ENCODE results near the gene BTBD18.

Gene BTBD18

GRCh38 chr11:57764021-57764420 is 12.4 kb upstream of the BTBD18 start:
- H3K4me2 ChIP-seq (ENCODE audit: low read length): peak overlapping the region; percentile 66
- no peak overlapping the region for H2AFZ ChIP-seq
- TF ChIP-seq CTCF (IDR thresholded peaks at IDR 0.05): no peak
- H3K27ac ChIP-seq: peak overlapping the region; percentile 97
- H3K79me2 ChIP-seq: peaks cover 31% of the 10 kb centered on the region
- H3K27me3 ChIP-seq (ENCODE audit: control insufficient read depth, insufficient read depth, low read length): no peaks in the 10 kb centered on the region
- H3K4me3 ChIP-seq (ENCODE audit: low read depth, low read length): peak overlapping the region; percentile 95
- no peak overlapping the region for H3K9ac ChIP-seq
- no peaks in the 10 kb centered on the region for H3K36me3 ChIP-seq (ENCODE audit: control insufficient read depth, insufficient read depth, low read length)
- no peaks in the 10 kb centered on the region for H3K9me3 ChIP-seq (ENCODE audit: control insufficient read depth, low read length)
- H3K4me1 ChIP-seq: peaks cover 9% of the 10 kb centered on the region

GRCh38 chr11:57763568-57763967 is 11.9 kb upstream of the BTBD18 start:
- no peak overlapping the region for H3K9ac ChIP-seq
- H3K4me2 ChIP-seq (ENCODE audit: low read length): peak overlapping the region; percentile 66
- H2AFZ ChIP-seq: no peak overlapping the region
- H3K9me3 ChIP-seq (ENCODE audit: control insufficient read depth, low read length): no peaks in the 10 kb centered on the region
- no peaks in the 10 kb centered on the region for H3K36me3 ChIP-seq (ENCODE audit: control insufficient read depth, insufficient read depth, low read length)
- peaks cover 9% of the 10 kb centered on the region for H3K4me1 ChIP-seq
- H3K4me3 ChIP-seq (ENCODE audit: low read depth, low read length): peak overlapping the region; percentile 95
- peak overlapping the region; percentile 97 for H3K27ac ChIP-seq
- H3K27me3 ChIP-seq (ENCODE audit: control insufficient read depth, insufficient read depth, low read length): no peaks in the 10 kb centered on the region
- peak; percentile 15 for TF ChIP-seq CTCF (IDR thresholded peaks at IDR 0.05)
- H3K79me2 ChIP-seq: peaks cover 29% of the 10 kb centered on the region

GRCh38 chr11:57762235-57762861 is 10.7 kb upstream of the BTBD18 start:
- Histone ChIP-seq H3K4me3 (ENCODE audit: low read depth, low read length) (peak overlapping the region; percentile 95), H3K79me2 (peaks cover 22% of the 10 kb centered on the region), H3K4me1 (peaks cover 9% of the 10 kb centered on the region), H3K27ac (peak overlapping the region; percentile 97), H3K36me3 (ENCODE audit: control insufficient read depth, insufficient read depth, low read length) (no peaks in the 10 kb centered on the region), H3K27me3 (ENCODE audit: control insufficient read depth, insufficient read depth, low read length) (no peaks in the 10 kb centered on the region), H3K9ac (peak overlapping the region; percentile 48), H3K9me3 (ENCODE audit: control insufficient read depth, low read length) (no peaks in the 10 kb centered on the region), H2AFZ (no peak overlapping the region), H3K4me2 (ENCODE audit: low read length) (peak overlapping the region; percentile 66)
- TF ChIP-seq CTCF (IDR thresholded peaks at IDR 0.05): no peak

- Histone ChIP-seq H3K4me2 (ENCODE audit: low read length) (peak within 1 kb of the TSS; percentile 78), H3K4me3 (ENCODE audit: low read depth, low read length) (peak within 1 kb of the TSS; percentile 95), H3K9me3 (ENCODE audit: control insufficient read depth, low read length) (no peaks in the 10 kb centered on the region), H2AFZ (peak within 1 kb of the TSS; percentile 89), H3K79me2 (peaks cover 14% of the 10 kb centered on the region), H3K27me3 (ENCODE audit: control insufficient read depth, insufficient read depth, low read length) (no peaks in the 10 kb centered on the region), H3K27ac (peak within 1 kb of the TSS; percentile 97), H3K9ac (peak within 1 kb of the TSS; percentile 48), H3K36me3 (ENCODE audit: control insufficient read depth, insufficient read depth, low read length) (no peaks in the 10 kb centered on the region), H3K4me1 (peaks cover 6% of the 10 kb centered on the region)
- no peak for TF ChIP-seq CTCF (IDR thresholded peaks at IDR 0.05)
These were observed 9.9 kb upstream of the BTBD18 start, which contains the start of gene CTNND1 for GRCh38 chr11:57761301-57762234. Gene CTNND1 (plus strand): TSS chr11:57761802. CDS start chr11:57791479, 29,677 bp downstream.

Data from parathyroid adenoma (tissue), 2 donors.